K562 (cell line): ENCODE results near the gene MYOM1. TPM values are rescaled to one million over a fixed set of nuclear protein-coding genes. Genes with fewer than 3 reads are reported as not detected.
A peak's percentile ranks its signal among the peaks of the same experiment; 100 is the strongest.

Experiments used
- ATAC-seq: fragments of 200-7000 bp; cut with Tn5 transposase; 3 replicates; pipeline ENCODE4 v1.9.1; 2020; ENCODE audit warnings: moderate library complexity
- BruUV-seq: library from RNA; stranded (reverse); fragments of 400-500 nt; replicated peaks from 2 replicates; lab custom pipeline; 2021; lab: Mats Ljungman, UMichigan
- CTCF ChIA-PET: fragments of 300-600 bp; formaldehyde crosslinking; extraction: SDS; loops from one replicate; lab custom pipeline; 2021; ENCODE audit warnings: low intra/inter-chr PET ratio; lab: Yijun Ruan, JAX
- POLR2A ChIA-PET: fragments of 300-600, 350-650 bp; sonication (Branson Sonifier 250); formaldehyde crosslinking; extraction: SDS; loops from one replicate; lab custom pipeline; 2021; ENCODE audit warnings: antibody characterized with exemption, inconsistent platforms; lab: Yijun Ruan, JAX
- DNase-seq, 4 experiments: peaks; one replicate each; pipeline versions ENCODE4 v3.0.0 to v3.0.0-alpha.2; 2011 to 2018; ENCODE audit warnings: low spot score in 3 of 4, mixed read lengths in 3 of 4; ENCODE audit errors: extremely low read depth in 1 of 4
- FAIRE-seq: peaks from 2 replicates; lab custom pipeline; 2011; peaks lifted over from hg19 to GRCh38; lab: Jason Lieb, UNC
- H2AFZ ChIP-seq: 2 replicates; pipeline ENCODE4 v1.6.0; 2011; ENCODE audit warnings: low read depth, low read length, control low read depth, inconsistent platforms
- H3K27ac ChIP-seq: fragments of 200-600 bp; 3 replicates; pipeline ENCODE4 v1.8.0; 2011; ENCODE audit warnings: low read depth, mild to moderate bottlenecking, control low read depth, inconsistent platforms, low read length, moderate library complexity, mixed read lengths; ENCODE audit errors: extremely low read depth
- H3K27me3 ChIP-seq, 2 experiments: fragments of 300-600 bp in 1 of 2; 2 replicates in 1 of 2; 3 replicates in 1 of 2; pipeline versions ENCODE4 v1.6.0 to v1.8.0; 2011; ENCODE audit warnings: inconsistent platforms in 2 of 2, low read length in 2 of 2, mild to moderate bottlenecking in 1 of 2, mixed read lengths in 1 of 2, moderate library complexity in 1 of 2; ENCODE audit not compliant: control insufficient read depth in 2 of 2, insufficient read depth in 2 of 2
- H3K36me3 ChIP-seq: fragments of 300-600 bp; 3 replicates; pipeline ENCODE4 v1.8.0; 2011; ENCODE audit warnings: mild to moderate bottlenecking, low read length, inconsistent platforms; ENCODE audit not compliant: control insufficient read depth, insufficient read depth
- H3K4me1 ChIP-seq, 2 experiments: fragments of 200-600 bp in 1 of 2; replicated peaks in 1 of 2; 2 replicates in 1 of 2; 3 replicates in 1 of 2; pipeline versions ENCODE4 v1.5.1 to v1.8.0; 2011; ENCODE audit warnings: inconsistent platforms in 2 of 2, low read length in 2 of 2, mild to moderate bottlenecking in 1 of 2, mixed read lengths in 1 of 2, moderate library complexity in 1 of 2; ENCODE audit not compliant: control insufficient read depth in 2 of 2, insufficient read depth in 2 of 2
- H3K4me2 ChIP-seq: 2 replicates; pipeline ENCODE4 v1.6.1; 2011; ENCODE audit warnings: low read length, control low read depth, inconsistent platforms, mixed read lengths; ENCODE audit not compliant: insufficient read depth
- H3K4me3 ChIP-seq: fragments of 200-600 bp; sonication (generic), shearing (Covaris generic); 2 replicates; pipeline ENCODE4 v1.5.1; 2016; ENCODE audit warnings: control low read depth, inconsistent platforms
- H3K79me2 ChIP-seq: fragments of 200-600 bp; 3 replicates; pipeline ENCODE4 v1.8.0; 2011; ENCODE audit warnings: low read length, inconsistent platforms; ENCODE audit not compliant: control insufficient read depth, insufficient read depth
- H3K9ac ChIP-seq, 2 experiments: 2 replicates each; pipeline versions ENCODE4 v1.6.0 to v1.6.1; 2011; ENCODE audit warnings: low read depth in 2 of 2, low read length in 2 of 2, control low read depth in 1 of 2, inconsistent platforms in 1 of 2, mild to moderate bottlenecking in 1 of 2, mixed read lengths in 1 of 2; ENCODE audit not compliant: insufficient read depth in 1 of 2
- H3K9me1 ChIP-seq: one replicate; pipeline ENCODE4 v1.6.0; 2011; ENCODE audit warnings: inconsistent platforms, mild to moderate bottlenecking, low read length, moderate library complexity; ENCODE audit not compliant: control insufficient read depth, insufficient read depth
- H3K9me3 ChIP-seq: replicated peaks from 2 replicates; pipeline ENCODE4 v1.5.1; 2011; ENCODE audit warnings: low read depth, low read length, inconsistent platforms; ENCODE audit not compliant: control insufficient read depth, insufficient read depth
- H4K20me1 ChIP-seq: replicated peaks from 2 replicates; pipeline ENCODE4 v1.6.1; 2011; ENCODE audit warnings: low read length, inconsistent platforms, mixed read lengths; ENCODE audit not compliant: control insufficient read depth, insufficient read depth
- BMI1 ChIP-seq: fragments of 150-350 bp; IDR thresholded peaks from 2 replicates; pipeline ENCODE4 v1.6.1; 2014; ENCODE audit warnings: low read length
- HNRNPK ChIP-seq: fragments of 200-400 bp; formaldehyde crosslinking; IDR thresholded peaks from one replicate; pipeline ENCODE4 v1.6.1; 2018; ENCODE audit warnings: mild to moderate bottlenecking, low read depth, low read length; ENCODE audit not compliant: poor library complexity, severe bottlenecking
- ILF3 ChIP-seq: fragments of 450-650 bp; IDR thresholded peaks from 2 replicates; pipeline ENCODE4 v1.6.1; 2018; ENCODE audit warnings: antibody characterized with exemption, mild to moderate bottlenecking, moderate library complexity, borderline replicate concordance
- JUND ChIP-seq, 2 experiments: IDR thresholded peaks; 2 replicates in 1 of 2; 3 replicates in 1 of 2; pipeline ENCODE4 v1.6.1; 2011; ENCODE audit warnings: borderline replicate concordance in 2 of 2, low read depth in 2 of 2, low read length in 2 of 2, improper control_type of control experiment in 1 of 2, missing biosample characterization in 1 of 2, missing genetic modification characterization in 1 of 2, missing genetic modification reagents in 1 of 2
- ZBTB12 ChIP-seq: fragments of 250-450 bp; sonication (Bioruptor Pico); IDR thresholded peaks from 2 replicates; pipeline ENCODE4 v1.4.0; 2020
- WGBS: fragments of 100-300 bp; shearing (Covaris generic); methylation state at CpG from one replicate; pipeline ENCODE4 v1.1.6; 2016; ENCODE audit warnings: low coverage, mixed read lengths; ENCODE audit not compliant: insufficient coverage; ENCODE audit errors: missing lambda C conversion rate; 5-methylcytosine and 5-hydroxymethylcytosine counted together
- in situ Hi-C: fragments of 300-500 bp; cut with MboI; formaldehyde crosslinking; loops from 4 replicates; pipeline ENCODE4 v1.15.0; 2018; ENCODE audit warnings: inconsistent platforms, mixed read lengths
- intact Hi-C: fragments of 100-400 bp; cut with micrococcal nuclease; formaldehyde crosslinking; loops from 2 replicates; pipeline ENCODE4 v1.14.2; 2022
- polyA plus RNA-seq, 8 experiments: library from polyadenylated mRNA; depleted of rRNA in 4 of 8; stranded (reverse) in 5 of 8; unstranded in 3 of 8; fragments of >200 nt; fragmentation: Nextera tagmentation in 2 of 8; fragmentation: Illumina TruSeq in 1 of 8; extraction: Ambion mirVana in 2 of 8; extraction: Trizol in 1 of 8; gene quantifications; 2 replicates each; pipeline versions ENCODE4 v1.2.1 to v1.2.3, GENCODE V29; 2011 to 2014; ENCODE audit warnings: inconsistent platforms in 1 of 8, missing spikeins in 1 of 8
- total RNA-seq, 7 experiments: library from RNA; depleted of rRNA in 6 of 7; stranded (reverse); fragments of >200 nt in 6 of 7; fragmentation: Illumina TruSeq in 2 of 7; extraction: Trizol in 2 of 7; gene quantifications; 2 replicates each; pipeline versions ENCODE4 v1.2.1 to v1.2.3, GENCODE V29; 2011 to 2021; ENCODE audit warnings: low replicate concordance in 1 of 7

MYOM1 gene
- total and polyA plus RNA-seq, 9 of the 15 experiments (the other 6 are each of a cell fraction or from before 2014, with no cell fraction given) = 0.01 to 0.62 (median 0.25) TPM

- TF ChIP-seq ZBTB12 (CRISPR knock-in tag) (no peak), JUND (IDR thresholded peaks at IDR 0.05; ENCODE audit: borderline replicate concordance, low read depth, low read length) (no peak), JUND (tag; IDR thresholded peaks at IDR 0.05; ENCODE audit: borderline replicate concordance, low read depth, low read length) (no peak)
Observed at GRCh38 chr18:3217948-3218647, 1.7 kb downstream of the MYOM1 start (continued).

GRCh38 chr18:3216987-3217386 lies 2.8 kb downstream of the MYOM1 start:
- no peaks in the 10 kb centered on the region for H3K9me1 ChIP-seq
- no peaks in the 10 kb centered on the region for H3K79me2 ChIP-seq
- BruUV-seq = no TSS peak
- in situ Hi-C loops (no loop called here), intact Hi-C loops (no loop called here)
- no peaks in the 10 kb centered on the region for H3K9me3 ChIP-seq
- peaks cover 12 to 31% of the 10 kb centered on the region in 2 experiments for H3K4me1 ChIP-seq
- H3K27me3 ChIP-seq = no peaks in the 10 kb centered on the region
- ChIA-PET POLR2A (interaction anchor here (0.8 to 1.2 kb wide), 3 partner anchors 9 to 34 kb away, joined by 3 read pairs; no protein-coding TSS in a partner anchor), CTCF (no interaction called here)
- no peak overlapping the region for H3K4me2 ChIP-seq
- H3K4me3 ChIP-seq = no peak overlapping the region
- TF ChIP-seq BMI1 (no peak), ILF3 (no peak), HNRNPK (no peak)
- no peaks in the 10 kb centered on the region for H4K20me1 ChIP-seq
- FAIRE-seq (no peak), DNase-seq (no peak), ATAC-seq (no peak)
- H3K9ac ChIP-seq = no peak overlapping the region
- no peak overlapping the region for H3K27ac ChIP-seq
- no peaks in the 10 kb centered on the region; the same call in 2 of the 3 replicates for H3K36me3 ChIP-seq
- H2AFZ ChIP-seq = peak overlapping the region; percentile 59
- WGBS = 51% methylated on average over 5 of the region's 5 CpGs
